ENCODE measurements around the gene KCMF1.

Gene KCMF1

GRCh38 chr2:85049236-85049635 lies 78.3 kb downstream of the KCMF1 start:
- H3K36me3 ChIP-seq (ENCODE audit: control insufficient read depth, insufficient read depth, low read length): peaks cover 54% of the 10 kb centered on the region
- no peak for DNase-seq
- H3K27me3 ChIP-seq (replicated peaks; ENCODE audit: control insufficient read depth, insufficient read depth, low read length, poor library complexity, severe bottlenecking): no peaks in the 10 kb centered on the region
- no peak overlapping the region for H3K4me3 ChIP-seq (ENCODE audit: insufficient read depth, low read depth, low read length, poor library complexity, severe bottlenecking)
- no peaks in the 10 kb centered on the region for H3K4me1 ChIP-seq (ENCODE audit: control insufficient read depth, insufficient read depth, low read length, poor library complexity, severe bottlenecking)
- H3K9me3 ChIP-seq (ENCODE audit: control insufficient read depth, low read length): no peaks in the 10 kb centered on the region
- H3K27ac ChIP-seq (ENCODE audit: insufficient read depth, low read length, poor library complexity, severe bottlenecking): no peak overlapping the region

- H3K27ac ChIP-seq (ENCODE audit: insufficient read depth, low read length, poor library complexity, severe bottlenecking): no peak overlapping the region
- H3K9me3 ChIP-seq (ENCODE audit: control insufficient read depth, low read length): no peaks in the 10 kb centered on the region
- H3K36me3 ChIP-seq (ENCODE audit: control insufficient read depth, insufficient read depth, low read length): peaks cover 38% of the 10 kb centered on the region
- no peak overlapping the region for H3K4me3 ChIP-seq (ENCODE audit: insufficient read depth, low read depth, low read length, poor library complexity, severe bottlenecking)
- no peaks in the 10 kb centered on the region for H3K4me1 ChIP-seq (ENCODE audit: control insufficient read depth, insufficient read depth, low read length, poor library complexity, severe bottlenecking)
- H3K27me3 ChIP-seq (replicated peaks; ENCODE audit: control insufficient read depth, insufficient read depth, low read length, poor library complexity, severe bottlenecking): no peaks in the 10 kb centered on the region
- no peak for DNase-seq
These were observed 82.8 kb downstream of the KCMF1 start for GRCh38 chr2:85053802-85054201.

GRCh38 chr2:85057226-85057962 lies 86.4 kb downstream of the KCMF1 start:
- DNase-seq: no peak
- H3K36me3 ChIP-seq (ENCODE audit: control insufficient read depth, insufficient read depth, low read length): peaks cover 9% of the 10 kb centered on the region
- H3K4me3 ChIP-seq (ENCODE audit: insufficient read depth, low read depth, low read length, poor library complexity, severe bottlenecking): no peak overlapping the region
- no peaks in the 10 kb centered on the region for H3K9me3 ChIP-seq (ENCODE audit: control insufficient read depth, low read length)
- H3K4me1 ChIP-seq (ENCODE audit: control insufficient read depth, insufficient read depth, low read length, poor library complexity, severe bottlenecking): no peaks in the 10 kb centered on the region
- no peak overlapping the region for H3K27ac ChIP-seq (ENCODE audit: insufficient read depth, low read length, poor library complexity, severe bottlenecking)
- no peaks in the 10 kb centered on the region for H3K27me3 ChIP-seq (replicated peaks; ENCODE audit: control insufficient read depth, insufficient read depth, low read length, poor library complexity, severe bottlenecking)

GRCh38 chr2:85061896-85062295 lies 90.9 kb downstream of the KCMF1 start:
- Histone ChIP-seq H3K4me1 (ENCODE audit: control insufficient read depth, insufficient read depth, low read length, poor library complexity, severe bottlenecking) (no peaks in the 10 kb centered on the region), H3K9me3 (ENCODE audit: control insufficient read depth, low read length) (no peaks in the 10 kb centered on the region), H3K27ac (ENCODE audit: insufficient read depth, low read length, poor library complexity, severe bottlenecking) (no peak overlapping the region), H3K36me3 (ENCODE audit: control insufficient read depth, insufficient read depth, low read length) (no peaks in the 10 kb centered on the region), H3K27me3 (replicated peaks; ENCODE audit: control insufficient read depth, insufficient read depth, low read length, poor library complexity, severe bottlenecking) (no peaks in the 10 kb centered on the region), H3K4me3 (ENCODE audit: insufficient read depth, low read depth, low read length, poor library complexity, severe bottlenecking) (no peak overlapping the region)
- no peak for DNase-seq

GRCh38 chr2:85062565-85062964 lies 91.6 kb downstream of the KCMF1 start:
- no peaks in the 10 kb centered on the region for H3K36me3 ChIP-seq (ENCODE audit: control insufficient read depth, insufficient read depth, low read length)
- H3K4me3 ChIP-seq (ENCODE audit: insufficient read depth, low read depth, low read length, poor library complexity, severe bottlenecking): no peak overlapping the region
- H3K4me1 ChIP-seq (ENCODE audit: control insufficient read depth, insufficient read depth, low read length, poor library complexity, severe bottlenecking): no peaks in the 10 kb centered on the region
- no peaks in the 10 kb centered on the region for H3K27me3 ChIP-seq (replicated peaks; ENCODE audit: control insufficient read depth, insufficient read depth, low read length, poor library complexity, severe bottlenecking)
- no peaks in the 10 kb centered on the region for H3K9me3 ChIP-seq (ENCODE audit: control insufficient read depth, low read length)
- H3K27ac ChIP-seq (ENCODE audit: insufficient read depth, low read length, poor library complexity, severe bottlenecking): no peak overlapping the region
- no peak for DNase-seq

GRCh38 chr2:85063981-85064599 lies 93.1 kb downstream of the KCMF1 start:
- no peaks in the 10 kb centered on the region for H3K4me1 ChIP-seq (ENCODE audit: control insufficient read depth, insufficient read depth, low read length, poor library complexity, severe bottlenecking)
- no peaks in the 10 kb centered on the region for H3K36me3 ChIP-seq (ENCODE audit: control insufficient read depth, insufficient read depth, low read length)
- no peaks in the 10 kb centered on the region for H3K27me3 ChIP-seq (replicated peaks; ENCODE audit: control insufficient read depth, insufficient read depth, low read length, poor library complexity, severe bottlenecking)
- H3K4me3 ChIP-seq (ENCODE audit: insufficient read depth, low read depth, low read length, poor library complexity, severe bottlenecking): no peak overlapping the region
- no peaks in the 10 kb centered on the region for H3K9me3 ChIP-seq (ENCODE audit: control insufficient read depth, low read length)
- H3K27ac ChIP-seq (ENCODE audit: insufficient read depth, low read length, poor library complexity, severe bottlenecking): no peak overlapping the region
- no peak for DNase-seq

GRCh38 chr2:85064927-85065577 lies 94.1 kb downstream of the KCMF1 start:
- Histone ChIP-seq H3K9me3 (ENCODE audit: control insufficient read depth, low read length) (no peaks in the 10 kb centered on the region), H3K4me3 (ENCODE audit: insufficient read depth, low read depth, low read length, poor library complexity, severe bottlenecking) (no peak overlapping the region)
- no peak for DNase-seq

GRCh38 chr2:85066006-85066740 lies 95.2 kb downstream of the KCMF1 start:
- Histone ChIP-seq H3K36me3 (ENCODE audit: control insufficient read depth, insufficient read depth, low read length) (no peaks in the 10 kb centered on the region), H3K4me3 (ENCODE audit: insufficient read depth, low read depth, low read length, poor library complexity, severe bottlenecking) (no peak overlapping the region), H3K9me3 (ENCODE audit: control insufficient read depth, low read length) (no peaks in the 10 kb centered on the region), H3K4me1 (ENCODE audit: control insufficient read depth, insufficient read depth, low read length, poor library complexity, severe bottlenecking) (no peaks in the 10 kb centered on the region), H3K27me3 (replicated peaks; ENCODE audit: control insufficient read depth, insufficient read depth, low read length, poor library complexity, severe bottlenecking) (no peaks in the 10 kb centered on the region), H3K27ac (ENCODE audit: insufficient read depth, low read length, poor library complexity, severe bottlenecking) (no peak overlapping the region)
- DNase-seq: no peak

More at GRCh38 chr2:85064927-85065577, 94.1 kb downstream of the KCMF1 start:
- Histone ChIP-seq H3K4me1 (ENCODE audit: control insufficient read depth, insufficient read depth, low read length, poor library complexity, severe bottlenecking) (no peaks in the 10 kb centered on the region), H3K36me3 (ENCODE audit: control insufficient read depth, insufficient read depth, low read length) (no peaks in the 10 kb centered on the region), H3K27ac (ENCODE audit: insufficient read depth, low read length, poor library complexity, severe bottlenecking) (no peak overlapping the region), H3K27me3 (replicated peaks; ENCODE audit: control insufficient read depth, insufficient read depth, low read length, poor library complexity, severe bottlenecking) (no peaks in the 10 kb centered on the region)

- H3K27me3 ChIP-seq (replicated peaks; ENCODE audit: control insufficient read depth, insufficient read depth, low read length, poor library complexity, severe bottlenecking): no peaks in the 10 kb centered on the region
- H3K36me3 ChIP-seq (ENCODE audit: control insufficient read depth, insufficient read depth, low read length): no peaks in the 10 kb centered on the region
- no peak overlapping the region for H3K4me3 ChIP-seq (ENCODE audit: insufficient read depth, low read depth, low read length, poor library complexity, severe bottlenecking)
- DNase-seq: no peak
- no peaks in the 10 kb centered on the region for H3K4me1 ChIP-seq (ENCODE audit: control insufficient read depth, insufficient read depth, low read length, poor library complexity, severe bottlenecking)
- H3K9me3 ChIP-seq (ENCODE audit: control insufficient read depth, low read length): no peaks in the 10 kb centered on the region
- no peak overlapping the region for H3K27ac ChIP-seq (ENCODE audit: insufficient read depth, low read length, poor library complexity, severe bottlenecking)
These were observed 96.0 kb downstream of the KCMF1 start for GRCh38 chr2:85066874-85067351.

Data from effector memory CD4-positive, alpha-beta T cell (primary cell).